Peyer's patch (tissue), 4 donors: ENCODE results near the gene IRF2.

Source experiments
- CTCF ChIP-seq, 6 experiments: fragments of 450-650 bp in 4 of 6; fragments of 200-600 bp in 2 of 6; sonication (generic) in 1 of 6; IDR thresholded peaks; one replicate each; pipeline ENCODE4 v1.5.1; 2017 to 2019; ENCODE audit warnings: antibody characterized with exemption in 6 of 6, mild to moderate bottlenecking in 3 of 6, moderate library complexity in 1 of 6
- POLR2A ChIP-seq, 2 donors: fragments of 450-650 bp; IDR thresholded peaks; one replicate each; pipeline ENCODE4 v1.5.1; 2017; ENCODE audit warnings: antibody characterized with exemption in 2 of 2, mild to moderate bottlenecking in 2 of 2, moderate library complexity in 2 of 2

DNA sequence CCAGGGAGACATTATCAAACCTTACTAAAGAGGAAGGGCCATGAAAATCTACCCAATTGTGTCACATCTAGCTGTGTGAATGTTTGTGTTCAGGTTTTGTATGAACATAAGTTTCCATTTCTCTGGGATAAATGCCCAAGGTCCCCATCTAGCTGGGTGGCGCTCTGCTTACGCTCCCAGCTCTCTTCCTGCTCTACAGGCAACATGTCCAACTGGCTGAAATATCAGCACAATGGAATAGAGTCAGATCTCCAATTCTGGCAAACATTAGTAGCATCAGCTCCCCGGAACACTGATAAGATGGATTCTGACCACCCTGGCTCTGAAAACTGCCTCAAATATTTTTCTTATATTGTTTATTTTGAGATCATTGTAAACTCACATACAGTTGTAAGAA lies 74.8 kb downstream of the IRF2 start:
- TF ChIP-seq POLR2A (IDR thresholded peaks at IDR 0.05) (no peak), CTCF (IDR thresholded peaks at IDR 0.05) (no peak)
